GM12873 (cell line): ENCODE data around the gene ALOX12.

Experiments
- TF ChIP-seq, protein P1 (sequence below): IDR thresholded peaks from 2 replicates; pipeline ENCODE4 v1.5.1; 2012; ENCODE audit warnings: low read depth, mild to moderate bottlenecking, moderate library complexity, low read length, control low read depth; ENCODE audit not compliant: insufficient read depth; ENCODE audit errors: missing control alignments

ALOX12 gene

DNA sequence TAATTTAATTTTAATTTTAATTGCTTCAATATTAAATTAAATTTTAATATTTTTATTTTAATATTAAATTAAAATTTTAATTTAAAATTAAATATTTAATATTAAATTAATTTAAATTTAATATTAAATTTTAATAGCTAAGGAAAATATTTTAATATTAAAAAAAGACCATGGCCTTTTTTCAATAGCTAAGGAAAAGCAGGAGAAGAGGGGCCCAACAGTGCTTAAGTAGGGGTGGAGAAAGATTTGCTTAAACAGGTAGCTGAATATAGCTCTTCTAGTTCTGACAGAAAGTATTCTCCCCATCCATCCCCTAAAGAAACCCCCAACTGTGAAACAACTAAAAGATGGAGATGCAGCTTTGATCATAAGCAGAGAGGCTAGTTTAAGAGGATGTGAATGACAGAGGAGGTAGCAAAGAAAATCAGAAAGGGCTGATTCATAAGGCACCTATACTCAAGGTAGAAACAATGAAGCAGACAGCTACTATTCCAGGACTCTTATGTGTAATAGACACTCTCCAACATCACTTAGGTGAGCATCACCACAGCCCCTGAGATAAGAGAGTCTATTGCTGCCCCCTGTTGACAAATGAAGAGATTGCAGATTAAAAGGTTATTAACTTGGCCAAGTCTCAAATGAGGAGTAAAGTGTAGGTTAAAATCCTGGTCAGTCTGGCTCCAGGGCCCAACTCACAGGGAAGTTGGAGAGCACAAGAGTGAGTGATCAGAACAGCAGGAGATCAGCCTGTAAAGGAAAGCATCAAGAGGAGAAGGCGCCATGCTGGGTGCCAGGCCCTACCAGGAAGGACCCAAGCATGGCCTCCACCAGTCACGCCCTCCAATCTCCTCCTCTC is 8.8 kb downstream of the ALOX12 start:
- TF ChIP-seq, protein P1, sequence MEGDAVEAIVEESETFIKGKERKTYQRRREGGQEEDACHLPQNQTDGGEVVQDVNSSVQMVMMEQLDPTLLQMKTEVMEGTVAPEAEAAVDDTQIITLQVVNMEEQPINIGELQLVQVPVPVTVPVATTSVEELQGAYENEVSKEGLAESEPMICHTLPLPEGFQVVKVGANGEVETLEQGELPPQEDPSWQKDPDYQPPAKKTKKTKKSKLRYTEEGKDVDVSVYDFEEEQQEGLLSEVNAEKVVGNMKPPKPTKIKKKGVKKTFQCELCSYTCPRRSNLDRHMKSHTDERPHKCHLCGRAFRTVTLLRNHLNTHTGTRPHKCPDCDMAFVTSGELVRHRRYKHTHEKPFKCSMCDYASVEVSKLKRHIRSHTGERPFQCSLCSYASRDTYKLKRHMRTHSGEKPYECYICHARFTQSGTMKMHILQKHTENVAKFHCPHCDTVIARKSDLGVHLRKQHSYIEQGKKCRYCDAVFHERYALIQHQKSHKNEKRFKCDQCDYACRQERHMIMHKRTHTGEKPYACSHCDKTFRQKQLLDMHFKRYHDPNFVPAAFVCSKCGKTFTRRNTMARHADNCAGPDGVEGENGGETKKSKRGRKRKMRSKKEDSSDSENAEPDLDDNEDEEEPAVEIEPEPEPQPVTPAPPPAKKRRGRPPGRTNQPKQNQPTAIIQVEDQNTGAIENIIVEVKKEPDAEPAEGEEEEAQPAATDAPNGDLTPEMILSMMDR = peak; percentile 70

DNA sequence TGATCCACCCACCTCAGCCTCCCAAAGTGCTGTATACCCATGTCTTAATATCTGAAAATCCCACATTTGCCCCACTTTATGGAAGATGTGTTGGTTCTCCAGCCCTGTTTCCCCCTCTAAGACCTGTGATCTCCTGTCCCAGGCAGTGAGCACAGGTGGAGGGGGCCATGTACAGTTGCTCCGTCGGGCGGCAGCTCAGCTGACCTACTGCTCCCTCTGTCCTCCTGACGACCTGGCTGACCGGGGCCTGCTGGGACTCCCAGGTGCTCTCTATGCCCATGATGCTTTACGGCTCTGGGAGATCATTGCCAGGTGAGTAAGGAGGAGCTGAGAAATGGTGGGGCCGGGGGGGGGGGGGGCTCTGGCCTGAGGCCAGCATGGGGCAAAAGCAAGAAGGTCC is 9.9 kb downstream of the ALOX12 start:
- TF ChIP-seq, protein P1 = no peak

DNA sequence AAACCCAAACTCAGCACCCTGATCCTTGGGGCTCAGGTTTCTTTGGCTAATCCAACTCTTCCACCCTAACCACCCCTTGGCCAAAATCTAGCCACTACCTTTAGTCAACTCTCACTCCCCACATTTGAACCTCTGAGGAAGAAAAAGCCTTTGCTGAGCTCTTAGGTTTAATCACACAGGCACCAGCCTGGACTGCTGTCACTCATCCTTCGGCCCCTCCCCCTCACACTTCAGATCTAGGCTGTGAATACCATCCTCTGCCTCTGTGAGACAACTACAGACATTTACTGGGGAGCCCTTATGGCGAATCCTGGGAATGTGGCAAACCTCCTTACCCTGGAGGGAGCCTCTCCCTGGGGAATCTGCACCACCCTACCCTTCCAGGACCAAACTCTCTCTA is 11.3 kb downstream of the ALOX12 start:
- TF ChIP-seq, protein P1 = no peak

DNA sequence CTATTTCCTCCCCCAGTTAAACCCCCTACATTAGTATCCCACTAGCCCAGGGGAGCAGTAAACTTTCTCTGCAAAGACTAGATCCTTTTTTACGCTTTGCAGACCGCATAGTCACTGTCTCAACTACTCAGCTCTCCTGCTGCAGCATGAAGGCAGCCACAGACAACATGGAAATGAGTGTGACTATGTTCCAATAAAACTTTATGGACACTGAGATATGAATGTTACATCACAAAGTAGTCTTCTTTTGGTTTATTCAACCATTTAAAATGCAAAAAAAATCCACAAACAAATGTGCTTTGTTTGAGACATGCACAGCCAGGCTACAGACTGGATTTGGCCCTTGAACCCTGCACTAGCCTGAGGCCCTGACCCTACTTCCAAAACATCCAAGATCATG is 14.7 kb downstream of the ALOX12 start:
- TF ChIP-seq, protein P1 = no peak

DNA sequence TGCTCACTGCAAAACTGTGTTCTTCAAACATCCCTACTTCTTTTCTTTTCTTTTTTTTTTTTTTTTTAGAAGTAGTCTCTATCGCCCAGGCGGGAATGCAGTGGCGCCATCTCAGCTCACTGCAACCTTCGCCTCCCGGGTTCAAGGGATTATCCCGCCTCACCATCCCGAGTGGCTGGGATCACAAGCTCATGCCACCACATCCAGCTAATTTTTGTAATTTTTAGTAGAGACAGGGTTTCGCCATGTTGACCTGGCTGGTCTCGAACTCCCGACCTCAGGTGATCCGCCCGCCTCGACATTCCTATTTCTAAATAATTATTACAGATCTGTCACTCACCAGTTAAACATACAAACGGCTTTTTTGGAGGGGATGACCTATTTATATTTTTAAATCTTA is 15.6 kb downstream of the ALOX12 start:
- TF ChIP-seq, protein P1 = no peak

DNA sequence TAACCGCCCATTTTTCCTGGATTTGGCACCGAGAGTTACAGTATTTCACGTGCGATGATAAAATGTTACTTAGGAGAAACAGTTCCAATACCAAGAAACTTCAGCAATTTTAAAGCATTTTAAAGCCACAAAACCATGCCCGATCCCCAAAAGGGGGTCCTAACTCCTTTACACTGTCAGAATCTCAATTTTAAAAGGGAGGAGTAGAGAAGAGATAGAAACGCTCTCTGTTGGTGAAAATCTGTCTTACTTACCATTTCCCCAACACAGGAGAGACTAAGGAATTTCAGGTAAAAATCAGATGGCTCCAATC is 16.0 kb downstream of the ALOX12 start:
- TF ChIP-seq, protein P1 = no peak

DNA sequence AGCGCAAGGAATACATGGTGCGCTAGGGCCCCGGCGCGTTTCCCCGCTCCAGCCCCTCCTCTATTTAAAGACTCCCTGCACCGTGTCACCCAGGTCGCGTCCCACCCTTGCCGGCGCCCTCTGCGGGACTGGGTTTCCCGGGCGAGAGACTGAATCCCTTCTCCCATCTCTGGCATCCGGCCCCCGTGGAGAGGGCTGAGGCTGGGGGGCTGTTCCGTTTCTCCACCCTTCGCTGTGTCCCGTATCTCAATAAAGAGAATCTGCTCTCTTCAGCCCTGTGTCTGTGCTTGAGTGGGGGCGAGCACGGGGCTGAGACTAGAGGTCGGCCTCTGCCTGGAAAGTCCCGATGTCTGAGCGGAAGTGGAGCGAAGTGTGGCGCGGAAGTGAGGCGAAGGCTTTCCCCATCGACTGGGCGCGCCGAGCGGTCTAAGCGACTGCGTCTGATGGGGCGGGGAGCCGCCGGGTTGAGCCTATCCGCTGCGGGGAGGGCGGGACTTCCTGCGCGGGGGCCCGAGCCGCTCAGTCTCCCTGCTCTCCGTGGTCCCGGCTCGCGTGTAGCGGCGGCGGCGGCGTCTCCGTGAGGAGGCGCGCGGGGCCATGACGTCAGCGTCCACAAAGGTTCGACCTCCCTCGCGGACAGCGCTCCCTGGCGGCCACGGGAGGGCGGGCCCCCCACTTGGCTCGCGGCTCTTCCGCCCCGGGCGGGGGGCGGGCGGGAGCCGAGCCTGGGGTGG is 18.6 kb downstream of the ALOX12 start:
- TF ChIP-seq, protein P1 = peak; percentile 66
